ENCODE measurements around the gene ALK. TPM values are rescaled to one million over a fixed set of nuclear protein-coding genes. Genes with fewer than 3 reads are reported as not detected.

The ALK gene
- total RNA-seq, 1 donor from 2014 or later: not detected

DNA sequence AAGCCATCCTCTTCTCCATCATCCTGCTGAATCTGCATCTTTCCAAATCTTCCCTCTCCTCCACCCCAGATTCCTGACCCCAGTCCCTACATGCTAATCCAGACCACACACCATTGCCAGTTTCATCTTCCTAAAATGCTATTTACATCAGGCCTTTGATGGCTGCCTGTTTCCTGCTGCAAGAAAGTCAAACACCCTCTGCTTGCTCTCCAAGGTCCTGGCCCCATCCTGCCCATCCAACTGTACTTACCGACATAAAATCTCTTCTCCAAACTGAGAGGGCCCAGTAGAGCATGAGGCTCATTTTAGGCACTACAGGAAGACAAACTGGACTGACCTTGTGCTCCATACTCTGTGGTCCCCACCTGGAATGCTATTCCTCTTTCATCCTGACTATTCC lies 19.0 kb downstream of the ALK start:
- DNase-seq (ENCODE audit: low read depth): no peak

DNA sequence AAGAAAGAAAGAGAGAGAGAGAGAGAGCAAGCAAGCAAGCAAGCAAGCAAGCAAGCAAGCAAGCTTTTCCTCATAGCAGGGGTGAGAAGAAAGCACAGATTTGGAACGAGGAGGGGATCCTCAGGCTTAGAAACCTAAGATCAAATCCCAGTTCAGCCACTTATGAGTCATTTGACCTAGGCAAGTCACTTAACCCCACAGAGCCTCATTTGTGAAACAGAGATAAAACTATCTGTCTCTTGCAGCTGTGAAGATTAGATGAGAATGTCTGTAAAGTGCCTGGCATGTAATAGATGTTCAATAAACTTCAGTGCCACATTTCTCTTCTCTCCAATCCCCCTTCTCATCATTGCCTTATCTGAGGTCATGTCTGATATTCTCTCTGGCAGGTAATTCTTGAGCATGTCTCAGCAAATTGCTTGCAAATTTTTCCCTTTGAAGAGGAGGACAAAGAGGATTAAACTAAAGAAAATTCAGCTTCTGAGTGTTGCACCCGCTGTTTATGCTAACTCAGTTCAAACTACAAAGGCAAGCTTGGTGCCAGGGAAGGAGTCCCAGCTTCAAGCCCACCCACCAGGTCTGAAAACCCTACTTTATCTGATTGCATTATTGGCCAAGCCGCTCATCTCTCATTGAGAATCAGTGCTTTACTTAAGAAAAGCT lies 20.3 kb downstream of the ALK start:
- DNase-seq (ENCODE audit: low read depth): no peak

DNA sequence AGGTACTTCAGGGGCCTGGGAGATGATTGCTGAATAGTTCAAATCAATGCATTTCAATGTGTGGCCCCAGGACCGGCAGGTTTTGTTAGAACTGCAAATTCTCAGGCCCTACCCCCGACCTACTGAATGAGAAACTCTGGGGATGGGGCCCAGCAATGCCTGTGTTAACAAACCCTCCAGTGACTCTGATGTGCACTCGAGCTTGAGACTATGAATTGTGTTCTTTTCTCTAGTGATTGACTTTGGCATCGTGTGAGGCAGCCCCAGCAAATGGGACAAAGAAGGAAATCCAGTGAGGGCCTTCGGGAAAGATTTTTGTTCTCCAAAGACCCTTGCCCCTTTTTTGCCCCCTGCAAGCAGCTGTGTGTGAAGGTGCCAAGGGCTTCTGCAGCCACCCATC lies 22.4 kb downstream of the ALK start:
- DNase-seq (ENCODE audit: low read depth): no peak

DNA sequence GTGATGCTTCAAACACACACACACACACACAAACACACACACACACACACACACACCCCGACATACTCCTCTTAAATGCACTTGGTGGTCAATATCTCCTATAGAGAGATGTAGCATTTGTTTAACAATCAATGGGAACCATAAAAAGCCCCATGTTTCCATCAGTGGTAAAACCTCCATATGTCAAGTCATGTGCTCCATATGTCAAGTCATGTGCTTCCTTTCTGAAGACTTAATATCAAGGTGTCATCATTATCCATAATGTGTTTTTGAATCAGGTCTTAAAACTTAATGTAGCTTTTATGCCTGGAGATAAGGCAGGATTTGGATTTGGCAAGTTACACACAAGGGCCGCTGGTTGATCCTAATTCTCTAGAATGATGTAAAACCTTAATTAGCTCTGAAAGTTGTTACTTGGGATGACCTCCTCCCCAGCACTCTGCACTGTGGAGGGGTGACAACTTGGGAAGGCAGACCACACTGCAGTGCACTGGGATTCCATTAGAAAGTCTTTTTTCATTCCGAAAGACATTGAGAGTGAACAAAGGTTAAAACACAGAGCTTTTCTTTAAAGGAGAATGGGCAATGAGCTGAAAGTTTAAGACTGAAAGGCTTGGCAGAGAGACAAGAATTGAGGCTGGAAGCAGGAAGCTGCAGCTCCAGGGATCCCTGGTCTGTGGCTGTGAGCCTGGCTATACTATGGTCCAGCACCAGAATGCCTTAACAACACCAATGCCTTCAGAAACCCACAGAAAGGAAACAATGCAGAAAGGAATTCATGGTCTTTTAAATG lies 26.4 kb downstream of the ALK start:
- no peak for DNase-seq (ENCODE audit: low read depth)

DNA sequence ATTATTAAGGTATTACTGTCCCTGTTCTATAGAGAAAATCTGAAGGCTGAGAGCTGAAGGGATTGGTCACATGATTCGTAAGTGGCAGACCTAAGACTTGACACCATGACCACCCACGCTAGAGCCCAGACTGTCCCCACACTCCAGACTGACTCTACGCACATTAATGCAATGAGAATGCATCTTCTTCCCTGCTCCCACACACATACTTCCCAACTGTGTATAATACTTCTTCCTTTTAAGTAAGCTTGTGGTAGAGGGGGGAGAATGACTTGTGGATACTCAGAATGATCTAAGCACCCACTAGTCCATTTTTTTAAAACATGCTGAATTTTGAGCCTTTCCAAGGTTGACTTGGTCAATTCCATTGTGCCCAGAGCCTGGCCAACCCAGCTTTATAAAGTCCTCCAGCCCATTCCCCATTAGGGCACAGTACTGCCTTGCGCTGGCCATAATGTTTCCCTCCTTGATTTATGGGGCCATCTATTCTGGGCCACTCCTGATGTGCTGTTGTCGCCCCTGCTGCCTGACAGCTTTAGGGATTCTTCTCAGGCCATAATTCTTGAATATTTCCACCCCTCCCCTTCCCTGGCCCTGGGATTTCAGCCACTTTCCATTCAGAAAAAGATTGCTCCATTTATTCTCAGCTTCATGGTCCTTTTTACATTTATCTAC lies 28.7 kb downstream of the ALK start:
- DNase-seq (ENCODE audit: low read depth): no peak

DNA sequence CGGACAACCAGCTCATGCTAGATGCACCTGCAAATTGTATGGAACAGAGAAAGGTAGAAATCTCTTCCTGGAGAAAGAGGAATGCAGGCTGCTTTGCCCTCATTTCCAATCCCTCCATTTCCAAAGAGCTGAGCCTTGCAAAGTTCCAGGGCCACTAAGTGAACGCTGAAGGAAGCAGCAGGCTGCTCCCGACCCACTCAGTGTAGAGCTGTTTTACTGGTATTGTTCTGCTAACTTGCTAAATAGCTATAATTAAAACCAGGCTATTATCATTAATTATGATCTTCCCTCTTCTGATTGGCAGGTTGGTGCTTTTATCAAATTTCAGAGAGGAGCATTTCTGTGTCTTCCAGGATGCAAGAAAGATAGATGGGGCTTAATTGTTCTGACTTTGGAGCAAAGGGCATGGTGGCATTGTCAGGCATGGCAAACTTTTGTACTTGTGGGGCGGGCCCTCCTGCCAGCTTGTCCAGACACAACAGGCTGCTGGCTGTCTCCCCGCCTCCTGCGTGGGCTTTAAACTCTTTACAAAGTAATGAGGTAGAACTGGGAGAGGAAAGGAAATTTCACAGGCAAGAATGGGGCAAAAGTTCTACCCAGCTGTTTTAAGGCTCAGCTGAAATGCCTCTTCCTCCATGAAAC lies 40.2 kb downstream of the ALK start:
- DNase-seq (ENCODE audit: low read depth): peak; percentile 9

DNA sequence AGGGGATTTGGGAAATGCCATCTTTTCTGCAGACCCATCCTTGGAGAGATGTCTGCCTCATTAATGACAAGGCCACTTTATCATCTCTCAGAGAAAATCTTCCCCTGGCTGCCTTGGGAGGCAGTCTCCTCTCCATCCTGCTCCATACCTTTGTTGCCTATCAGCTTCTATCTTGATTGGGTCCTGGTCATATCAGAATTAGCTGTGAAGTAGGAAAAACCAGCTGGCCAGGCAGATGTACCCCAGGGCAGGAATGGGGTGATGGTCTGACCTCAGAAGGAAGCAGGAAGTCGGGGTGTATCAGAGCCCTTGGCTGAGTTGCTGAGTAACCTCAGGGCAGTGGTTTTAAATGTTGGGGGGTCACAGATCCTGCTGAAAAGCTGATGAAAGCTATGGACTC lies 41.3 kb downstream of the ALK start:
- DNase-seq (ENCODE audit: low read depth): no peak

DNA sequence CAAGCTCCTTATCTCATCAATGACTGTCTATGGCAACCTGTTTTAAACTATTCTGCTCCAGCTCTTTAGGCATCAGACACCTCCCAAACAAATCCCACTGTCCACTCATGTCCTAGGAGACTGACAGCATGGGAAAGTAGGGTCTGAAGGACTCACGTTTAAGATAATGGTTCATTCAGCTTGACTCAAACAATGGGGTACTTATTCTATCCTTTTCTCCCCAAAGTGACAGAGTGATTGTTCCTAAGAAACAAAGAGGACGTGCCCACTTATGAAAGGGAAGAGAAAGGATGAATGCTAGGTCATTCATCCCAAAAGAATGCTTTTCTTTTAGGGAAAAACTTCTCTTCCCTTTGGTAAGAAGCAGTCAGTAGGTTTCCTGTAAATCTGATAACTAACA lies 41.9 kb downstream of the ALK start:
- DNase-seq (ENCODE audit: low read depth): no peak

DNA sequence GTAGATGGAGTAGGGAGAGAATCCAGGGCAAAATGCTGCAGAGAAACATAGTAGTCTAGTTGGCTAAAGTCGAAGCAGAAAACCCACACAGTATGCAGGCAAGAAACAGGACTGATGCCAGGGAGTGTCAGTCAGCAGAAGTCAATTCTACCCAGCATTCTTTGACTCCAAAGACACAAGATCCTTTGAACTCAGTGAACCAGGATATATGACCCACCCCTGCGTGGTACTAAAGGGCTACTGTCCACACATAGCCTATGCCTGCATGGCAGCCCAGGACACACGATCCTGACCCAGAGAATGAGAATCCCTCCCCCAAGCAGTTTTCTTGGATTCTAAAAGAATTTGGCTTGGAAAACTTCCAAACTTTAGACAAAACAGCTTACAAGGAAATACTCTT lies 42.5 kb downstream of the ALK start:
- peak; percentile 98 for DNase-seq (ENCODE audit: low read depth)

DNA sequence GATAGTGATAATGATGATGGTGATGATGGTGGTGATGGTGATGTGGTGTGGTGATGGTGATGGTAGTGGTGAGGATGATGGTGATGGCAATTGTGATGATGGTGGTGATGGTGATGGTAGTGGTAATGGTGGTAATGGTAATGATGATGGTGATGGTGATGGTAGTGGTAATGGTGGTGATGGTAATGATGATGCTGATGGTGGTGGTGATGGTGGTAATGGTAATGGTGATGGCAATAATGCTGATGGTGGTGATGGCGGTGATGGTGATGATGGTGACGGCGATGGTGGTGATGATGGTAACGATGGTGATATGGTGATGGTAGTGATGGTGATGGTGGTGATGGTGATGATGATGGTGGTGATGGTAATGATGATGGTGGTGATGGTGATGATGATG lies 45.0 kb downstream of the ALK start:
- DNase-seq (ENCODE audit: low read depth): no peak

DNA sequence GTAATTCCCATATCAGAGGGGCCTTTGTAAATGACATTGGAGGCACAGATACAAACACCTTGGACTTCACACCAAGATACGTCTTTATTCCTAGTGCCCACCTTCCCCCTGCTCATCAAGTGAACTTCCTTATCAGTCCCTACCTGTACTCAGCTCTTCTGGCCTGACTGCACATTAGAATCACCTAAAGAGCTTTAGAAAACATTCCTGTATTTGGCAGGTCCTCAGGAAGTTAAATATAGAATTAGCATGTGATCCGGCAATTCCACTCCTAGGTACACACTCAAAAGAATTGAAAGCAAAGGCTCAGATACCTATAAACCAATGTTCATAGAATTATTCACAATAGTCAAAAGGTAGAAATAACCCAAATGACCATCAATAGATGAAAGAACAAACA lies 46.6 kb downstream of the ALK start:
- no peak for DNase-seq (ENCODE audit: low read depth)

DNA sequence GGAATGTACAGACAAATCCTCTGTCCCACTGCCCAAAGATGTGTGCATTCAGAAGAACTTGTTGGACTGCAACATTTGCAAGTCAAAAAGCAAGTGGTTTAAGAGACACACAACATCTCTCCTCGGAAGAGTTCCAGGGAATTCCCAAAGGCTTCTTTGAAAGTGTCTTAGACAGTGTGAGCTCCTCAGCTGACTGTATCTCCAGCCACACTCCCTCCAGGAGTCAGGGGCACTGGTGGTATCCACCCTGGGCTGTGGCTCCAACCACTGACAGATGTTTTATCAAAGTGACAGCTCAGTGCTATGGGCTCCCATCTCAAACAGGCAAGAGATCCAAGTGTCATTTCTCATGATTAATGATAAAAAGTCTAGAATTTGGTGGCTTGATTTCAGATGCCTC lies 48.5 kb downstream of the ALK start:
- no peak for DNase-seq (ENCODE audit: low read depth)

DNA sequence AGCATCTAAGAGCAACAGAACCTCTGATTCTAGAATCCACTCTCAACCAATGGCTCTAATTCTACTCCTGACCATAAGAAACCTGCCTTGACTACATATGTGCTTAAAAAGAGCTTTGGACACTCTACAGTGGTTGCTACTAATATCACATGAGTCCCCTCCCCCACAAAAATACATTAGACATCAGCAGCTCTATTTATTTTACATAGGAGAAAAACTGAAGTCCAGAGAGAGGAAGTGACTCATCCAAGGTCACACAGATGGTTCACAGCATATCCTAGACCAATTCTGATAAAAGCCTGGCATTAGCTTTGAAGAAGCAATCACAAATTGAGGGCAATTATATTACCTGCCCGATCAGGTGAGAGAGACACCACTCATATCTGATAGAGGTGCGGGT lies 49.8 kb downstream of the ALK start:
- DNase-seq (ENCODE audit: low read depth): no peak

DNA sequence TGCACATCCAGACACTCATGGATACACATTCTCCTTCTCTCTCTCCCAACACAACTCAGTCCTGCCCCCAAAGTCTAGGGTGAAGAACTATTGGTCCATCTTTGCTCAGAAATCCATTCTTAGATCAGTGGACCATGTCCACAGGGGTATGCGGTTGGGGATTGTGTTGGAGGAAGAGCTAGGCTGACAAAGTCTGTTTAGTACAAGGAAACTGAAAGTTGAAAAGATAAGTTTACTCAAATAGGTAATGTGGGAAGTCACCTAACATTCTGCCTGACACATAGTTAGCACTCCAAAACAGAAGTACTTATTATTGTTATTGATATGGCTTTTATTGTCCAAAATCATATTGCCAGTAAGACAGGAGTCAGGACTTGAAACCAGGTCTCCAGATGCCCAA lies 55.9 kb downstream of the ALK start:
- DNase-seq (ENCODE audit: low read depth): peak; percentile 13

DNA sequence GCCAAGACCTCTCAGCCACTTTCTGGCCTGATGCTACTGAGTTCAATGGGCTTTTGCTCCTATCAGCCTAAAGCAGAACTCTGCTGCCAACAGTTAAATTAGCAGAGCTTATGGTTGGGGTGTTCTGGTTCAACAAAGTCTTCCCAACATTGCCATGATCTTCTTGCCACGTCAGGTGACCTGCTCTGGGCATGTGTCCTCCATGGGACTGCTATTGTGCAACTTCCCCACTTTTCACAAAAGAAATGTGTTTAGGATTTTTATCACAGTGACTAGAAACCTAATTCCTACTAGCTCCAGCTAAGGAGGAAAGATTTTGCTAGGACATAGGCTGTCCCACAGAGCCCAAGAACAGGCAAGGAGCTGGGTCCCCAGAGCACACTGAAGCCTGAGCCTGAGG lies 56.4 kb downstream of the ALK start:
- no peak for DNase-seq (ENCODE audit: low read depth)

DNA sequence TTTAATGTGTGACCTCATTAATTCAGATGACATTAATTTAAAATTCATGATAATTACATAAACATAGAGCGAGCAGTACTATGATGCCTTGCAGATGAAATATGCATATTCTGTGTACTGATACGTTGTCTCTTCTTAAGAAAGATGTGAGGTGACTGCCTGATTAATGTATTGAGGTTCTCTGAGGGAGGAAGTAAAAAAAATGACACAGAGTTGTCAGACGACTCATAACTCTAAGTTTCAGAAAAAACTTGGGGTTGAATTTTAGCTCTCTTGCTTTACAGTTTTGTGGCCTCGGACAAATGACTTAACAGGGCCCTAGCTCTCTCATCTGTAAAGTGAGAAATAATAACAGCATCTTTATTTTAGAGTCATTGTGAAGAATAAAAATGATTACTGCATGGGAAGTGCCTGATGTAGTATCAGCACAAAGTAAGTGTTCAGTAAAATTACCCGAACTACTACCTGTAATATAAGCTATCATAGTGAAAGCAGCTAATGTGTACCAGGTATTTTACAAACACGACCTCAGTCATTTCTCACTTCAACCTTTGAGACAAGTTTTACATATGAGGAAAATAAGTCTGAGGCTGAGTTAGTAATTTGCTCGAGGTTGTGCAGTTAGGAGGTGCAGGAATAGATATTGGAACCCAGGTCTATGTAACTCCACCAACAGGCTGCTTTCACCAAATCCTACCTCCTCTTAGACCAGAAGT lies 65.3 kb downstream of the ALK start:
- no peak for DNase-seq (ENCODE audit: low read depth)

DNA sequence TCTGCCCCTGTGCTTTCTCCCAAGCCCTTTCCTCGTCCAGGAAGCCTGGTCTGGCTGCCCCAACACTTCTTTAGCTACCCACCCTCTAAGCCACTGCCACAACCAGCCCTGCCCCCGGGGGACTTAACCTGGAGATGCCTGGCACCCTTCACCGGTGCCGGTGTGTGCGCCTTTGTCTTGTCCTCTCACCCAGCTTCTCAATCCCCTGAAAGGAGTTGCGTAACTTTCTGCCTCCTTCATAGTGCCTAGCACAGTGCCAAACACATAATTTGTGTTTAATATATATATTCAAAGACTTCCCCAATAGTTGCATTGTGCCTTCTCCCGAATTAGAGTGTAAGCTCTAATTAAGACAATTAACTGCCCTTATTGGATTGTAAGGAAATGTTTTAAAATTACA lies 70.6 kb downstream of the ALK start:
- no peak for DNase-seq (ENCODE audit: low read depth)

DNA sequence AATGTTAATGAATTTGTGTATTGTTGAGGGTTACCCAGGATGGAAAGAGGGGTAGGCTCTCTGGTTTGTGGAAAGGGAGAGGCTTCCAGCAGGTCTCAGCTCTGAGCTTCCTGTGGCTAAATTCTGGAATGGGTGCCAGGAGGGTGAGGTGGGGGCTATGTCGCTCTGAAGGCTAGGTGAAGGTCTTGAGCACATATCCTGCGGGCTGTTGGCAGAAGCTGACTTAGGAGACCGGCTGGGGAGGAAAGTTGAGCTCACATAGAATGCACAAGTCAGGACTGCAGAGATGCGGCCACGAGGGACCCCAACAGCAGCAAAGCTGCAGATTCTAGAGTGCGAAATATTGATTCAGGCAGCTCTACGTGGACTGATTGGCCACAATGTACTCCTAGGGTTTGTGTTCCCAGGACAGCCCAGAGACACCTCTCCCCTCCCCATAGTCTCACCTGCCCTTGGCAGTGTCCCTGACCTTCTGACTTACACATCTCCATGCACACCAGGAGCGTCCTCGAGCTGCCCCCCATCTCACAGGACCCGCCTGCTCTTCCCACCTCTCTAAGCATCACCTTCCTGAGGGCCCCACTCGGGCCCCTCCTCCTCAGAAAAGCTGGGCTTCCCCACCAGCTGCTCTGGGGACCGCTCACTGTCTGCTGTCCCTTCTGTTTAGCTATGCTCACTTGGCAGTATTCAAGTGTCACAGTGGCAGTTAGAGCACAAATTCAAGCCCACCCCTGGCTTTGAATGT lies 72.6 kb downstream of the ALK start:
- DNase-seq (ENCODE audit: low read depth): no peak

DNA sequence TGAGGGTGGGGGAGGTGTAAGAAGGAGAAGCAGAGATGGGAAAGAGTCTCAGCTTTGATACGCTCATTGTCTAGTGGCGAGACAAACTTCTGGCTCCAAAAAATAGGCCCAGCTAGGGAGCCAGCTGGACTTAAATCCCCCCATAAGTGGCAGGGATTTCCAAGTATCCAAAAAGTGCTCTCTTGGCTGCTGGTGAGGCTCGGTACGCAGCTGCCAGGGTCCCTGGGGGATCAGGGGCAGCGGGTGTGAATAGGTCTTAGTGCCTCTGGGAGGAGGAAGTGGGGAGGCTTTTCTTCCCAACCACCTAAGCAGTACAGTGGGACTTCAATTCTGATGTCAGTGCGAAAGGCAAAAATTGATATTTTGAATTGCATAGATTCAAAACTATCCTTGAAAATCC lies 73.5 kb downstream of the ALK start:
- no peak for DNase-seq (ENCODE audit: low read depth)

DNA sequence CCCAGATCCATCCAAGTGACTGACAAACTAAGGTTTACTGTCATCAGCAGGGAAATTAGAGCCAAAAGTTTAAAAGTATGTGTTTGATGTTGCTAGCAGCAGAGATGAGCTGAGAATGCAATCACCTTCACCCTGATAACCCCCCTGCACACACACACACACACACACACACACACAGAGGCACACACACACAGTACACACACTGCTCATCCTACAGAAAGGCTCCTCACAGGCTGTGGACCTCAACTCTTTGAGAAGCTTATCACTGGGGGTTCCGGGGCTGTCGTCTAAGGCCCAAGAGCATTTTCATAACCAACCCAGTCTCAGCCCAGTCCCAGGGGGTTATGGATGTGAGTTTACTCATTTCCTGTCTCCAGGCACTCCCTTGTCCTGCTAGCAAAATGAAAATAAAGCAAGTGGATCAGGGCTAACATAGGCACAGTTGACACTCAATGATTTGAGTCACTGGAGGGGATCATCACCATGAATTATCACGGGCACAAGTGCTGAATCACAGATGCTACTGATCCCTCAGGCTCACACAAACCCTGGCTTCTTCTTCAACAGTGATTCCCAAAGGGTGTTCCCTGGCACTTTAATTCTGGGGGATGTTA lies 76.6 kb downstream of the ALK start:
- peak; percentile 21 for DNase-seq (ENCODE audit: low read depth)

All from renal cortical epithelial cell (primary cell).